Activated CD8-positive, alpha-beta memory T cell treated with anti-CD3 and anti-CD28 coated beads, Interleukin-2, amount 50 U/mL, for 1 hour (primary cell): Measurements from ENCODE around the gene CDK5RAP2.
"Not testable (repeated sequence)": the region's sequence is repeated elsewhere in the genome, so short reads cannot be mapped to it uniquely, and the experiment has no call there.

Experiments
- DNase-seq: peaks from one replicate; pipeline ENCODE4 v3.0.0-alpha.2; 2020; ENCODE audit errors: extremely low read depth

The CDK5RAP2 gene

GRCh38 chr9:120587328-120587727 is 7.4 kb upstream of the CDK5RAP2 start:
- DNase-seq, result no peak

- DNase-seq, result no peak
These were observed 4.0 kb upstream of the CDK5RAP2 start for GRCh38 chr9:120583958-120584369.

- no peak for DNase-seq
These were observed 572 bp downstream of the CDK5RAP2 start for GRCh38 chr9:120579139-120580050.

- no peak for DNase-seq
These were observed 5.5 kb downstream of the CDK5RAP2 start for GRCh38 chr9:120574473-120574872.

GRCh38 chr9:120572472-120572871 is 7.5 kb downstream of the CDK5RAP2 start:
- DNase-seq, result no peak

- DNase-seq, result no peak
These were observed 8.3 kb downstream of the CDK5RAP2 start for GRCh38 chr9:120571443-120572257.

- DNase-seq, result no peak
These were observed 9.7 kb downstream of the CDK5RAP2 start for GRCh38 chr9:120570296-120570695.

GRCh38 chr9:120569556-120569955 is 10.4 kb downstream of the CDK5RAP2 start:
- DNase-seq, result no peak

GRCh38 chr9:120568816-120569215 is 11.2 kb downstream of the CDK5RAP2 start:
- DNase-seq, result no peak

- DNase-seq, result no peak
These were observed 12.1 kb downstream of the CDK5RAP2 start for GRCh38 chr9:120567874-120568273.

GRCh38 chr9:120567081-120567480 is 12.9 kb downstream of the CDK5RAP2 start:
- no peak for DNase-seq

- no peak for DNase-seq
These were observed 15.4 kb downstream of the CDK5RAP2 start for GRCh38 chr9:120564589-120564988.

- no peak for DNase-seq
These were observed 17.0 kb downstream of the CDK5RAP2 start for GRCh38 chr9:120562861-120563443.

- DNase-seq, result no peak
These were observed 18.3 kb downstream of the CDK5RAP2 start for GRCh38 chr9:120561709-120562108.

GRCh38 chr9:120559546-120559945 is 20.4 kb downstream of the CDK5RAP2 start:
- no peak for DNase-seq

GRCh38 chr9:120558454-120558853 is 21.5 kb downstream of the CDK5RAP2 start:
- DNase-seq, result no peak

- no peak for DNase-seq
These were observed 22.8 kb downstream of the CDK5RAP2 start for GRCh38 chr9:120557205-120557604.

- no peak for DNase-seq
These were observed 23.2 kb downstream of the CDK5RAP2 start for GRCh38 chr9:120556775-120557174.

- DNase-seq, result no peak
These were observed 24.1 kb downstream of the CDK5RAP2 start for GRCh38 chr9:120555839-120556238.

- DNase-seq, result not testable (repeated sequence)
These were observed 27.7 kb downstream of the CDK5RAP2 start for GRCh38 chr9:120552210-120552704.

- DNase-seq, result no peak
These were observed 34.0 kb downstream of the CDK5RAP2 start for GRCh38 chr9:120545701-120546550.
